ENCODE results near the gene KRTAP3-1.

The KRTAP3-1 gene

GRCh38 chr17:41004397-41004796, 4.5 kb downstream of the KRTAP3-1 start:
- TF ChIP-seq ZNF8 (CRISPR knock-in tag; IDR thresholded peaks at IDR 0.05) (no peak), PATZ1 (CRISPR knock-in tag; IDR thresholded peaks at IDR 0.05; ENCODE audit: borderline replicate concordance) (no peak), OSR1 (CRISPR knock-in tag; IDR thresholded peaks at IDR 0.05) (no peak), ISL1 (CRISPR knock-in tag; IDR thresholded peaks at IDR 0.05) (no peak), TOX (CRISPR knock-in tag; IDR thresholded peaks at IDR 0.05; ENCODE audit: borderline replicate concordance) (no peak), TCF4 (CRISPR knock-in tag; IDR thresholded peaks at IDR 0.05; ENCODE audit: borderline replicate concordance) (no peak), ZC3H10 (CRISPR knock-in tag; IDR thresholded peaks at IDR 0.05) (no peak), CSDC2 (CRISPR knock-in tag; IDR thresholded peaks at IDR 0.05) (no peak), ZNF70 (CRISPR knock-in tag; IDR thresholded peaks at IDR 0.05) (no peak), ARNTL (CRISPR knock-in tag; IDR thresholded peaks at IDR 0.05; ENCODE audit: borderline replicate concordance, low read depth) (no peak), BACH2 (CRISPR knock-in tag; IDR thresholded peaks at IDR 0.05; ENCODE audit: borderline replicate concordance) (no peak), CSRNP3 (CRISPR knock-in tag; IDR thresholded peaks at IDR 0.05) (no peak), PPARA (CRISPR knock-in tag; IDR thresholded peaks at IDR 0.05; ENCODE audit: borderline replicate concordance) (no peak), POU6F1 (CRISPR knock-in tag; IDR thresholded peaks at IDR 0.05; ENCODE audit: borderline replicate concordance, low read depth) (no peak), TSHZ2 (CRISPR knock-in tag; IDR thresholded peaks at IDR 0.05) (no peak), ZFP3 (CRISPR knock-in tag; IDR thresholded peaks at IDR 0.05) (no peak), ZNF565 (CRISPR knock-in tag; conservative IDR thresholded peaks at IDR 0.05; ENCODE audit: low read depth) (no peak), GLIS3 (CRISPR knock-in tag; IDR thresholded peaks at IDR 0.05) (no peak), CREB5 (CRISPR knock-in tag; IDR thresholded peaks at IDR 0.05; ENCODE audit: low read depth) (no peak), SNAI2 (CRISPR knock-in tag; IDR thresholded peaks at IDR 0.05) (no peak)
- ATAC-seq = no peak

- no peak for ATAC-seq
- TF ChIP-seq ZFP3 (CRISPR knock-in tag; IDR thresholded peaks at IDR 0.05) (no peak), ARNTL (CRISPR knock-in tag; IDR thresholded peaks at IDR 0.05; ENCODE audit: borderline replicate concordance, low read depth) (no peak), ZNF8 (CRISPR knock-in tag; IDR thresholded peaks at IDR 0.05) (no peak), ZNF565 (CRISPR knock-in tag; conservative IDR thresholded peaks at IDR 0.05; ENCODE audit: low read depth) (no peak), CREB5 (CRISPR knock-in tag; IDR thresholded peaks at IDR 0.05; ENCODE audit: low read depth) (no peak), ZC3H10 (CRISPR knock-in tag; IDR thresholded peaks at IDR 0.05) (no peak), TSHZ2 (CRISPR knock-in tag; IDR thresholded peaks at IDR 0.05) (no peak), ESRRG (CRISPR knock-in tag; IDR thresholded peaks at IDR 0.05) (no peak), BACH2 (CRISPR knock-in tag; IDR thresholded peaks at IDR 0.05; ENCODE audit: borderline replicate concordance) (no peak), ZFP30 (CRISPR knock-in tag; IDR thresholded peaks at IDR 0.05) (no peak), PATZ1 (CRISPR knock-in tag; IDR thresholded peaks at IDR 0.05; ENCODE audit: borderline replicate concordance) (no peak), PPARA (CRISPR knock-in tag; IDR thresholded peaks at IDR 0.05; ENCODE audit: borderline replicate concordance) (no peak), SNAI2 (CRISPR knock-in tag; IDR thresholded peaks at IDR 0.05) (no peak), TCF4 (CRISPR knock-in tag; IDR thresholded peaks at IDR 0.05; ENCODE audit: borderline replicate concordance) (no peak), ZNF70 (CRISPR knock-in tag; IDR thresholded peaks at IDR 0.05) (no peak), CSDC2 (CRISPR knock-in tag; IDR thresholded peaks at IDR 0.05) (no peak)
These were observed 5.0 kb downstream of the KRTAP3-1 start for GRCh38 chr17:41003926-41004325.

All from SK-N-SH treated with all-trans-retinoic acid at 6 μM for 48 hours (cell line).